Tibial artery (tissue), 4 donors: ENCODE results near the gene PALB2.

Experiments used
- DNase-seq, 2 donors: peaks; one replicate each; pipeline ENCODE4 v3.0.0-alpha.2; 2019
- H3K27ac ChIP-seq, 2 donors: fragments of 200-600 bp; sonication (generic) in 1 of 2; 1 replicate in 1 of 2; 2 replicates in 1 of 2; pipeline ENCODE4 v1.5.1; 2018 to 2019; ENCODE audit warnings: mild to moderate bottlenecking in 1 of 2
- H3K27me3 ChIP-seq, 2 donors: fragments of 200-600 bp; sonication (generic) in 1 of 2; one replicate each; pipeline versions ENCODE4 v1.5.1 to v1.6.0; 2016 to 2019
- H3K36me3 ChIP-seq, 3 donors: fragments of 200-600 bp; sonication (generic) in 2 of 3; one replicate each; pipeline ENCODE4 v1.5.1; 2016 to 2019; ENCODE audit warnings: mild to moderate bottlenecking in 2 of 3
- H3K4me1 ChIP-seq, 4 donors: fragments of 200-600 bp; sonication (generic) in 2 of 4; 1 replicate in 3 of 4; 2 replicates in 1 of 4; pipeline ENCODE4 v1.5.1; 2016 to 2019
- H3K4me3 ChIP-seq, 2 donors: fragments of 200-600 bp; sonication (generic) in 1 of 2; 1 replicate in 1 of 2; 2 replicates in 1 of 2; pipeline ENCODE4 v1.5.1; 2018 to 2019; ENCODE audit warnings: mild to moderate bottlenecking in 2 of 2
- H3K9me3 ChIP-seq, 3 donors: fragments of 200-600 bp; sonication (generic) in 1 of 3; one replicate each; pipeline ENCODE4 v1.5.1; 2016 to 2019
- CTCF ChIP-seq, 2 experiments: fragments of 200-600 bp in 1 of 2; fragments of 450-650 bp in 1 of 2; IDR thresholded peaks; one replicate each; pipeline ENCODE4 v1.5.1; 2017 to 2019; ENCODE audit warnings: antibody characterized with exemption in 2 of 2, mild to moderate bottlenecking in 1 of 2, moderate library complexity in 1 of 2
- intact Hi-C: fragments of 100-400 bp; cut with DNase I; formaldehyde crosslinking; loops from one replicate; pipeline ENCODE4 v1.15.0; 2023; ENCODE audit warnings: low total_unique reads

PALB2 gene

GRCh38 chr16:23577493-23577892 lies 63.6 kb downstream of the PALB2 start:
- DNase-seq: no peak
- H3K36me3 ChIP-seq: peaks cover 45 to 97% (median 72%) of the 10 kb centered on the region in 3 donors
- no peaks in the 10 kb centered on the region for H3K4me1 ChIP-seq
- H3K27ac ChIP-seq: no peak overlapping the region
- no peak overlapping the region for H3K4me3 ChIP-seq
- no peaks in the 10 kb centered on the region for H3K27me3 ChIP-seq
- intact Hi-C loops: no loop called here
- no peak for TF ChIP-seq CTCF (IDR thresholded peaks at IDR 0.05)
- no peaks in the 10 kb centered on the region for H3K9me3 ChIP-seq

GRCh38 chr16:23575834-23576233 lies 65.3 kb downstream of the PALB2 start:
- H3K9me3 ChIP-seq: no peaks in the 10 kb centered on the region
- H3K27ac ChIP-seq: no peak overlapping the region
- intact Hi-C loops: no loop called here
- no peaks in the 10 kb centered on the region for H3K27me3 ChIP-seq
- no peak for DNase-seq
- H3K36me3 ChIP-seq: peaks cover 49 to 97% (median 82%) of the 10 kb centered on the region in 3 donors
- H3K4me3 ChIP-seq: no peak overlapping the region
- no peaks in the 10 kb centered on the region for H3K4me1 ChIP-seq
- TF ChIP-seq CTCF (IDR thresholded peaks at IDR 0.05): no peak

GRCh38 chr16:23573817-23574216 lies 67.3 kb downstream of the PALB2 start:
- no peaks in the 10 kb centered on the region for H3K9me3 ChIP-seq
- H3K4me3 ChIP-seq: no peak overlapping the region
- H3K36me3 ChIP-seq: peaks cover 43 to 97% (median 83%) of the 10 kb centered on the region in 3 donors
- no peaks in the 10 kb centered on the region for H3K27me3 ChIP-seq
- DNase-seq: no peak
- no peaks in the 10 kb centered on the region for H3K4me1 ChIP-seq
- no peak overlapping the region for H3K27ac ChIP-seq
- intact Hi-C loops: no loop called here
- TF ChIP-seq CTCF (IDR thresholded peaks at IDR 0.05): no peak

GRCh38 chr16:23572394-23572793 lies 68.7 kb downstream of the PALB2 start:
- DNase-seq: no peak
- H3K27ac ChIP-seq: no peak overlapping the region
- no peaks in the 10 kb centered on the region for H3K9me3 ChIP-seq
- no peaks in the 10 kb centered on the region for H3K27me3 ChIP-seq
- H3K4me3 ChIP-seq: no peak overlapping the region
- intact Hi-C loops: no loop called here
- no peak for TF ChIP-seq CTCF (IDR thresholded peaks at IDR 0.05)
- peaks cover 52 to 100% (median 83%) of the 10 kb centered on the region in 3 donors for H3K36me3 ChIP-seq
- no peaks in the 10 kb centered on the region for H3K4me1 ChIP-seq

- no peak for TF ChIP-seq CTCF (IDR thresholded peaks at IDR 0.05)
- H3K4me1 ChIP-seq: no peaks in the 10 kb centered on the region
- no peaks in the 10 kb centered on the region for H3K9me3 ChIP-seq
- no peaks in the 10 kb centered on the region for H3K27me3 ChIP-seq
- peaks cover 57 to 100% (median 83%) of the 10 kb centered on the region in 3 donors for H3K36me3 ChIP-seq
- H3K4me3 ChIP-seq: no peak overlapping the region
- intact Hi-C loops: no loop called here
- H3K27ac ChIP-seq: no peak overlapping the region
- DNase-seq: no peak
Observed at GRCh38 chr16:23571895-23572294, 69.2 kb downstream of the PALB2 start.
